MCF 10A (cell line): Measurements from ENCODE around the gene ZNF786. TPM values are rescaled to one million over a fixed set of nuclear protein-coding genes. Genes with fewer than 3 reads are reported as not detected.
"Not testable (repeated sequence)": the region's sequence is repeated elsewhere in the genome, so short reads cannot be mapped to it uniquely, and the experiment has no call there.

Source experiments
- BruUV-seq: library from RNA; stranded (reverse); fragments of 400-500 nt; replicated peaks from 2 replicates; lab custom pipeline; 2021; lab: Mats Ljungman, UMichigan
- CTCF ChIA-PET: fragments of 300-600 bp; sonication (Branson Sonifier 250); formaldehyde crosslinking; extraction: SDS; loops from one replicate; lab custom pipeline; 2021; ENCODE audit warnings: antibody characterized with exemption, inconsistent platforms; lab: Yijun Ruan, JAX
- POLR2A ChIA-PET: fragments of 300-600, 350-650 bp; sonication (Branson Sonifier 250); formaldehyde crosslinking; extraction: SDS; loops from one replicate; lab custom pipeline; 2020; ENCODE audit warnings: antibody characterized with exemption, inconsistent platforms; lab: Yijun Ruan, JAX
- DNase-seq: peaks from one replicate; pipeline ENCODE4 v3.0.0-alpha.2; 2018; ENCODE audit not compliant: unreplicated experiment
- H3K27ac Mint-ChIP-seq: one replicate; pipeline ENCODE4 v1.8.0; 2022; ENCODE audit warnings: mild to moderate bottlenecking, low read depth, mixed read lengths; ENCODE audit not compliant: unreplicated experiment
- H3K27me3 Mint-ChIP-seq: one replicate; pipeline ENCODE4 v1.8.0; 2022; ENCODE audit warnings: mixed read lengths; ENCODE audit not compliant: insufficient read depth, unreplicated experiment
- H3K36me3 Mint-ChIP-seq: one replicate; pipeline ENCODE4 v1.8.0; 2022; ENCODE audit warnings: mild to moderate bottlenecking, moderate library complexity, mixed read lengths; ENCODE audit not compliant: insufficient read depth, unreplicated experiment
- H3K4me1 Mint-ChIP-seq: one replicate; pipeline ENCODE4 v1.8.0; 2022; ENCODE audit warnings: mixed read lengths; ENCODE audit not compliant: insufficient read depth, unreplicated experiment
- H3K4me3 Mint-ChIP-seq: one replicate; pipeline ENCODE4 v1.8.0; 2022; ENCODE audit warnings: mild to moderate bottlenecking, moderate library complexity, mixed read lengths; ENCODE audit not compliant: unreplicated experiment
- H3K9me3 Mint-ChIP-seq: one replicate; pipeline ENCODE4 v1.8.0; 2022; ENCODE audit warnings: mixed read lengths; ENCODE audit not compliant: unreplicated experiment
- CTCF ChIP-seq: fragments of 200-600 bp; IDR thresholded peaks from one replicate; pipeline ENCODE4 v1.8.0; 2022; ENCODE audit warnings: antibody characterized with exemption, mild to moderate bottlenecking; ENCODE audit not compliant: unreplicated experiment
- intact Hi-C: fragments of 100-400 bp; cut with micrococcal nuclease; formaldehyde crosslinking; loops from 2 replicates; pipeline ENCODE4 v1.14.1; 2022
- total RNA-seq: library from RNA; stranded (reverse); gene quantifications from 2 replicates; pipeline ENCODE4 v1.2.3, GENCODE V29; 2022

ZNF786 gene
- total RNA-seq, 1 experiment from 2014 or later, result 5.6 TPM

DNA sequence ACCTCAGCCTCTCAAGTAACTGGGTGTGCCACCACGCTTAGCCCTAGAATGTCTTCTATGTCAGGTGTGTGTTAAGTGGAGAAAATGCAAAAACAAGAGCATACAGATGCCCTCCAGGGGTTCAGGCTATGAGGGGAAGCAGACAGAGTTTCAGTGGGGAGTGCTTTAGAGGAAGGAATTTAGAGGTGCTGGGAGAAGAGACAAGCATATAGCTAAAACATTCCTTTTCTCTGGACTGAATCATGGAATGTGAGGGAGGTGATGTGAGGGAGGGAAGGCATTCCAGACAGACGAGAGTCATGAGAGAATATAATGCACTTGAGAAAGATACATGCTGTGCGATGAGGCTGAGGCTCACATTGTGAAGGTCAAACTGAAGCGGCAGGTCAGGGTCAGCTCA is 6.6 kb upstream of the ZNF786 start:
- ChIA-PET CTCF (interaction anchor here (1.0 kb wide), 1 partner anchor 92 kb away, joined by 3 read pairs; no protein-coding TSS in a partner anchor), POLR2A (interaction anchor here (0.6 kb wide), 1 partner anchor 22 kb away, joined by 3 read pairs; no protein-coding TSS in a partner anchor)
- intact Hi-C loops, result no loop called here
- Mint-ChIP-seq H3K4me3 (no peak overlapping the region), H3K36me3 (no peaks in the 10 kb centered on the region), H3K4me1 (no peaks in the 10 kb centered on the region), H3K27ac (no peak overlapping the region), H3K27me3 (no peaks in the 10 kb centered on the region), H3K9me3 (no peaks in the 10 kb centered on the region)
- BruUV-seq, result no TSS peak
- no peak for DNase-seq
- no peak for TF ChIP-seq CTCF

DNA sequence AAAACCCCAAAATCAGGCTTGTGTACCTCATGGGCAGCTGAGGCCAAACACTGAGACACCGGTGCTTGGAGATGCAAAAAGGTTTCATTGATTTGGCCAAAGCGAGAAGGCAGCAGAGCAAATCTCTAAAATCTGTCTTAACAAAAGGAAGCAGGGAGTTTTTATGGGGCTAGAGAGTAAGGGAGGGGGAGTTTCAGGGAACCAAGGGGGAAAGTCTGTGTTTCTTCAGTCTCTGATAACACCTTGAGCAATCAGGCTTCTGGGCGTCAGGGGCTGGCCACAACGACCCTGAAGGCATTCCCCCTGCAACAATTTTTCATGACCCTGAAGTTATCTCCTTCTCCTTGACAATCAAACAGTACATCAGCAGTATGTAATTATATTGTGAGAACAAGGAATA is 2.7 kb upstream of the ZNF786 start:
- Mint-ChIP-seq H3K4me1 (peaks cover 6% of the 10 kb centered on the region), H3K27ac (no peak overlapping the region), H3K27me3 (no peaks in the 10 kb centered on the region), H3K36me3 (peaks cover under 1% of the 10 kb centered on the region), H3K4me3 (no peak overlapping the region), H3K9me3 (no peaks in the 10 kb centered on the region)
- no peak for DNase-seq
- intact Hi-C loops, result loop anchor here (5.0 kb wide), 1 partner anchor 106 kb away; no protein-coding TSS in a partner anchor
- no TSS peak for BruUV-seq
- CTCF ChIA-PET, result interaction anchor here (0.6 to 1.2 kb wide), 2 partner anchors 26 to 33 kb away, joined by 4 to 5 read pairs; partner anchors contain the start of gene ZNF425
- TF ChIP-seq CTCF, result no peak
- POLR2A ChIA-PET, result no interaction called here

- H3K4me1 Mint-ChIP-seq, BruUV-seq, H3K9me3 Mint-ChIP-seq, H3K27me3 Mint-ChIP-seq, DNase-seq, H3K36me3 Mint-ChIP-seq, H3K27ac Mint-ChIP-seq: not testable (repeated sequence)
- peak overlapping the region; percentile 6 for H3K4me3 Mint-ChIP-seq
- intact Hi-C loops, result loop anchor here (5.0 kb wide), 1 partner anchor 105 kb away; no protein-coding TSS in a partner anchor
- POLR2A ChIA-PET, result interaction anchor here (0.6 to 2.0 kb wide), 3 partner anchors 26 to 541 kb away, joined by 3 to 8 read pairs (median 4); partner anchors contain the start of gene ZNF425
- CTCF ChIA-PET, result interaction anchor here (0.6 to 1.1 kb wide), 7 partner anchors 22 to 589 kb away, joined by 3 to 4 read pairs (median 3); no protein-coding TSS in a partner anchor
Observed at GRCh38 chr7:149092244-149092643, 1.7 kb upstream of the ZNF786 start.

- no peaks in the 10 kb centered on the region for H3K27me3 Mint-ChIP-seq
- BruUV-seq, result no TSS peak
- CTCF ChIA-PET, result interaction anchor here (0.6 to 1.1 kb wide), 6 partner anchors 21 to 202 kb away, joined by 3 to 4 read pairs (median 3); partner anchors contain the start of gene ZNF398
- H3K4me3 Mint-ChIP-seq, result no peak overlapping the region
- intact Hi-C loops, result no loop called here
- no peak for TF ChIP-seq CTCF
- peaks cover 12% of the 10 kb centered on the region for H3K36me3 Mint-ChIP-seq
- POLR2A ChIA-PET, result interaction anchor here (0.6 to 2.7 kb wide), 4 partner anchors 22 to 116 kb away, joined by 3 to 15 read pairs (median 4); no protein-coding TSS in a partner anchor
- no peaks in the 10 kb centered on the region for H3K9me3 Mint-ChIP-seq
- H3K4me1 Mint-ChIP-seq, result peaks cover 6% of the 10 kb centered on the region
- H3K27ac Mint-ChIP-seq, result no peak overlapping the region
- DNase-seq, result no peak
Observed at GRCh38 chr7:149087376-149087775, 3.1 kb downstream of the ZNF786 start.
